ENCODE results near the gene CHADL.

DNA sequence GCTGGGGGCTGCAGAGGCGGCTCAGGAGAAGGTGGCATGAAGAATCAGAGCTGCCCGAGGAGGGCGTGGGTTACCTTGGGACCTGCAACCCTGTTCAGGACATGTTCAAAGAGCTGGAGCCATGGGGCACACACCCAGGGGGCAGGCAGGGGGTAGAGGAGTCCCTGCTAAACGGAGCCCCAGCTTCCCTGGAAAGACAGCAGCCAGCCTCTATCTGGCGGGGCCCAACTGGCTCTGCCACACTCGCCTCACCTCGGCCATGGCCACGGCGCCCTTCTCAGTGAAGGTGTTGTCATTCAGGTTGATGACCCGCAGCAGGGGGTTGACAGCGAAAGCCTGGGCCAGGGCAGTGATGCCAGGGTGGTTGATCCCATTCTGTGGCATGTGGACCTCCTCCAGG lies 17.0 kb upstream of the CHADL start:
- TF ChIP-seq CTCF (IDR thresholded peaks at IDR 0.05) (no peak), POLR2A (IDR thresholded peaks at IDR 0.05) (no peak)

All from thyroid gland (tissue), 4 donors.